ENCODE results near the gene ADAM19. TPM values are rescaled to one million over a fixed set of nuclear protein-coding genes. Genes with fewer than 3 reads are reported as not detected.

ADAM19 gene
- total and polyA plus RNA-seq, 7 experiments from 2014 or later, result 0.10 to 410 (median 0.86) TPM

- DNase-seq (no peak), ATAC-seq (no peak)
- H3K9me3 Mint-ChIP-seq, result no peaks in the 10 kb centered on the region
- intact Hi-C loops (cut with micrococcal nuclease), result no loop called here
- Histone ChIP-seq H3K4me3 (ENCODE audit: low read length) (no peak overlapping the region), H3K4me1 (ENCODE audit: control insufficient read depth in 2 of 2, insufficient read depth in 2 of 2, low read length in 2 of 2) (no peaks in the 10 kb centered on the region), H3K27me3 (ENCODE audit: control insufficient read depth in 2 of 2, insufficient read depth in 2 of 2, low read length in 2 of 2) (no peaks in the 10 kb centered on the region), H3K36me3 (ENCODE audit: control insufficient read depth in 2 of 3, insufficient read depth in 3 of 3, low read length in 3 of 3) (no peaks in the 10 kb centered on the region), H3K27ac (ENCODE audit: low read depth, low read length) (no peak overlapping the region), H3K9me3 (ENCODE audit: control insufficient read depth in 2 of 3, low read length in 3 of 3) (no peaks in the 10 kb centered on the region)
- peaks cover 0 to 2% (median 0%) of the 10 kb centered on the region in 5 donors for H3K36me3 Mint-ChIP-seq
- ChIA-PET POLR2A (no interaction called here), CTCF (no interaction called here)
- H3K4me3 Mint-ChIP-seq, result no peak overlapping the region
- no peak overlapping the region for H3K27ac Mint-ChIP-seq
- H3K27me3 Mint-ChIP-seq, result peaks cover 0 to 3% (median 0%) of the 10 kb centered on the region in 5 donors
- H3K4me1 Mint-ChIP-seq, result peaks cover 0 to 6% (median 0%) of the 10 kb centered on the region in 7 donors
These were observed 123.8 kb downstream of the ADAM19 start for GRCh38 chr5:157451806-157452205.

DNA sequence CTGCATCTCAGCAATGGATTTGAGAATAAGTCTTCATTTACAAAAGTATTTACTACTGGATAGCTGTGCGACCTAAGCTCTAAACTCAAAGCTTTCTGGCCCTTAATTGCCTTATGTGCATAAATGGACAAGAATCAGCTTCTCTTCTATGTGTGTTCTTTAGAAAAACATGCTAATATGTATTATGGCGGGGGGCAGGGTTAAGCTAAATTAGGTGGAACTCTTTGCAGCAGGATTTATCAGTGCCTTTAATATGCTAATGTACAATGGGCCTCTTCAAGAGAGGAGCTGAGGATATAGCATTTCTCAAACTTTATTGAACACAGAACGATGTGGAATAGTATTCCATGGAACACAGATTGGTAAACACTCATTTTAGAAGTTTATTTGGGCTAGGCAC lies 125.6 kb downstream of the ADAM19 start:
- no peak overlapping the region for H3K27ac ChIP-seq (ENCODE audit: low read depth, low read length)
- ChIA-PET POLR2A (no interaction called here), CTCF (no interaction called here)
- Mint-ChIP-seq H3K9me3 (no peaks in the 10 kb centered on the region), H3K4me3 (no peak overlapping the region), H3K4me1 (peaks cover 0 to under 1% (median 0%) of the 10 kb centered on the region in 7 donors), H3K36me3 (peaks cover 0 to 2% (median 0%) of the 10 kb centered on the region in 5 donors), H3K27me3 (peaks cover 0 to 5% (median 0%) of the 10 kb centered on the region in 5 donors), H3K27ac (no peak overlapping the region)
- no peaks in the 10 kb centered on the region for H3K27me3 ChIP-seq (ENCODE audit: control insufficient read depth in 2 of 2, insufficient read depth in 2 of 2, low read length in 2 of 2)
- intact Hi-C loops (cut with micrococcal nuclease), result no loop called here
- H3K4me3 ChIP-seq (ENCODE audit: low read length), result no peak overlapping the region
- ATAC-seq, result no peak
- H3K9me3 ChIP-seq (ENCODE audit: control insufficient read depth in 2 of 3, low read length in 3 of 3), result no peaks in the 10 kb centered on the region
- no peaks in the 10 kb centered on the region for H3K36me3 ChIP-seq (ENCODE audit: control insufficient read depth in 2 of 3, insufficient read depth in 3 of 3, low read length in 3 of 3)
- no peak for DNase-seq
- no peaks in the 10 kb centered on the region for H3K4me1 ChIP-seq (ENCODE audit: control insufficient read depth in 2 of 2, insufficient read depth in 2 of 2, low read length in 2 of 2)

DNA sequence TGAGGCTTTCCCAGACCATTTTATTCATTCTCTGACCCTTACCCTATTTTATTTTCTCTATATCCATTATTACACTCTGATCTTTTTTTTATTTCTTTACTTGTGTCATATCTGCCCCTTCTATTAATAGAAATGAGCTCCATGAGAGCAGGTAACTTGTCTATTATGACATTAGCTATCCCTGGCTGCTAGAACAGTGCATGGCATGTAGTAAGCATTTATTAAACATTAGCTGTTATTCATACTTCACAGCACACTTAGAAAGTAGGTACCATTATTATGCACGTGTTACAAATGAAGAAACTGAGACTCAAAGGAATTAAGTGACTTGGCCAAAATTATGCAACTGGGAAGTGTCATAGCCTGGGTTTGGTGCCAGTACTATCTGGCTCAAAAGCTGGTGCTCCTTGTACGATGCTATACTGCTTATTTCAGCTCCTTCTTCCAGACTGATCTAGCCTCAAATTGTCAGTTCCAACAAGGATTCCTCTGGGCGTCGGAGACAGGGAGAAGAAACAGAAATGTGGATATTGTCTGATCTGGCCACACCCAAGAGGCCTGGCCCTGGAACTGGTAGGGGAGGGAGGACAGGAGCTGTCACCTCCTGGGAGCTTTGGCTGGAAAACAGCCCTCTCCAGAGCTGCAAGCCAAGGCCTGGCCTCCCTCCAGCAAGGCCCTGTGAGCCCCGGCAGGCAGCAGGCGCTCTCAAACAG lies 126.4 kb downstream of the ADAM19 start:
- no peaks in the 10 kb centered on the region for H3K36me3 ChIP-seq (ENCODE audit: control insufficient read depth in 2 of 3, insufficient read depth in 3 of 3, low read length in 3 of 3)

GRCh38 chr5:157447201-157447637 lies 128.4 kb downstream of the ADAM19 start:
- ATAC-seq (no peak), DNase-seq (no peak)
- Histone ChIP-seq H3K27me3 (ENCODE audit: control insufficient read depth in 2 of 2, insufficient read depth in 2 of 2, low read length in 2 of 2) (no peaks in the 10 kb centered on the region), H3K4me3 (ENCODE audit: low read length) (no peak overlapping the region), H3K36me3 (ENCODE audit: control insufficient read depth in 2 of 3, insufficient read depth in 3 of 3, low read length in 3 of 3) (no peaks in the 10 kb centered on the region), H3K27ac (ENCODE audit: low read depth, low read length) (no peak overlapping the region), H3K9me3 (ENCODE audit: control insufficient read depth in 2 of 3, low read length in 3 of 3) (no peaks in the 10 kb centered on the region), H3K4me1 (ENCODE audit: control insufficient read depth in 2 of 2, insufficient read depth in 2 of 2, low read length in 2 of 2) (no peaks in the 10 kb centered on the region)
- peaks cover 0 to 9% (median 0%) of the 10 kb centered on the region in 5 donors for H3K27me3 Mint-ChIP-seq
- intact Hi-C loops (cut with micrococcal nuclease), result no loop called here
- no peaks in the 10 kb centered on the region for H3K4me1 Mint-ChIP-seq
- CTCF ChIA-PET, result interaction anchor here (0.5 kb wide), 1 partner anchor 182 kb away, joined by 7 read pairs; no protein-coding TSS in a partner anchor
- no peak overlapping the region for H3K27ac Mint-ChIP-seq
- peaks cover 0 to 2% (median 0%) of the 10 kb centered on the region in 5 donors for H3K36me3 Mint-ChIP-seq
- POLR2A ChIA-PET, result no interaction called here
- H3K4me3 Mint-ChIP-seq, result no peak overlapping the region
- H3K9me3 Mint-ChIP-seq, result no peaks in the 10 kb centered on the region

More for the DNA sequence above, 126.4 kb downstream of the ADAM19 start:
- ChIA-PET POLR2A (no interaction called here), CTCF (interaction anchor here (0.6 kb wide), 1 partner anchor 1442 kb away, joined by 5 read pairs; no protein-coding TSS in a partner anchor)
- ATAC-seq, result no peak
- H3K36me3 Mint-ChIP-seq, result peaks cover 0 to 2% (median 0%) of the 10 kb centered on the region in 5 donors
- no peak overlapping the region for H3K4me3 ChIP-seq (ENCODE audit: low read length)
- H3K27me3 Mint-ChIP-seq, result peaks cover 0 to 5% (median 0%) of the 10 kb centered on the region in 5 donors
- no peaks in the 10 kb centered on the region for H3K27me3 ChIP-seq (ENCODE audit: control insufficient read depth in 2 of 2, insufficient read depth in 2 of 2, low read length in 2 of 2)
- H3K9me3 ChIP-seq (ENCODE audit: control insufficient read depth in 2 of 3, low read length in 3 of 3), result no peaks in the 10 kb centered on the region
- intact Hi-C loops (cut with micrococcal nuclease), result loop anchor here in 1 of 2 donors (2.0 kb wide), 1 partner anchor 16 kb away; no protein-coding TSS in a partner anchor
- no peak for DNase-seq
- H3K4me1 ChIP-seq (ENCODE audit: control insufficient read depth in 2 of 2, insufficient read depth in 2 of 2, low read length in 2 of 2), result no peaks in the 10 kb centered on the region
- H3K9me3 Mint-ChIP-seq, result no peaks in the 10 kb centered on the region
- H3K4me1 Mint-ChIP-seq, result no peaks in the 10 kb centered on the region
- no peak overlapping the region for H3K27ac Mint-ChIP-seq
- no peak overlapping the region for H3K27ac ChIP-seq (ENCODE audit: low read depth, low read length)
- H3K4me3 Mint-ChIP-seq, result no peak overlapping the region

DNA sequence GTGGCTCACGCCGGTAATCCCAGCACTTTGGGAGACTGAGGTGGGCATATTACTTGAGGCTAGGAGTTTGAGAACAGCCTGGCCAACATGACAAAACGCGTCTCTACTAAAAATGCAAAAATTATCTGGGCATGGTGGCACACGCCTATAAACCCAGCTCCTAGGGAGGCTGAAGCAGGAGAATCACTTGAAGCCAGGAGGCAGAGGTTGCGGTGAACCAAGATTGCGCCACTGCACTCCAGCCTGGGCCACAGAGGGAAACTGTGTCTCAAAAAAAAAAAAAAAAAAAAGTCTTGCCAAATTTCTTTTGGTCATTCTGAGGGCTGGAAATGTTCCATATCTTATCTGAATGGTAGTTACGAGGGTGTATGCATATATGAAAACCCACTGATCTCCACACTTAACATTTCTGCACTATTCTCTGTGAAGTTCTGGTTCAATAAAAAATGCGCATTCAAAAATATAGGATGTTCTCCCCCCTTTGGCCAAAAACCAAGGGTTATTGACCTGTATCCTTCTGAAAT lies 129.1 kb downstream of the ADAM19 start:
- ChIA-PET CTCF (no interaction called here), POLR2A (no interaction called here)
- Mint-ChIP-seq H3K27me3 (peaks cover 0 to 9% (median 0%) of the 10 kb centered on the region in 5 donors), H3K36me3 (no peaks in the 10 kb centered on the region), H3K4me1 (no peaks in the 10 kb centered on the region), H3K9me3 (no peaks in the 10 kb centered on the region), H3K27ac (no peak overlapping the region), H3K4me3 (no peak overlapping the region)
- H3K27me3 ChIP-seq (ENCODE audit: control insufficient read depth in 2 of 2, insufficient read depth in 2 of 2, low read length in 2 of 2), result no peaks in the 10 kb centered on the region
- no peaks in the 10 kb centered on the region for H3K36me3 ChIP-seq (ENCODE audit: control insufficient read depth in 2 of 3, insufficient read depth in 3 of 3, low read length in 3 of 3)
- ATAC-seq, result no peak
- no peaks in the 10 kb centered on the region for H3K4me1 ChIP-seq (ENCODE audit: control insufficient read depth in 2 of 2, insufficient read depth in 2 of 2, low read length in 2 of 2)
- intact Hi-C loops (cut with micrococcal nuclease), result no loop called here
- no peak overlapping the region for H3K27ac ChIP-seq (ENCODE audit: low read depth, low read length)
- no peaks in the 10 kb centered on the region for H3K9me3 ChIP-seq (ENCODE audit: control insufficient read depth in 2 of 3, low read length in 3 of 3)
- H3K4me3 ChIP-seq (ENCODE audit: low read length), result no peak overlapping the region
- DNase-seq, result no peak

GRCh38 chr5:157445745-157446411 lies 129.7 kb downstream of the ADAM19 start:
- no peak overlapping the region for H3K27ac Mint-ChIP-seq
- DNase-seq (no peak), ATAC-seq (no peak)
- POLR2A ChIA-PET, result no interaction called here
- H3K27me3 ChIP-seq (ENCODE audit: control insufficient read depth in 2 of 2, insufficient read depth in 2 of 2, low read length in 2 of 2), result no peaks in the 10 kb centered on the region
- H3K4me3 Mint-ChIP-seq, result no peak overlapping the region
- intact Hi-C loops (cut with micrococcal nuclease), result no loop called here
- CTCF ChIA-PET, result no interaction called here
- no peaks in the 10 kb centered on the region for H3K36me3 ChIP-seq (ENCODE audit: control insufficient read depth in 2 of 3, insufficient read depth in 3 of 3, low read length in 3 of 3)
- H3K9me3 Mint-ChIP-seq, result no peaks in the 10 kb centered on the region
- no peaks in the 10 kb centered on the region for H3K4me1 ChIP-seq (ENCODE audit: control insufficient read depth in 2 of 2, insufficient read depth in 2 of 2, low read length in 2 of 2)
- no peaks in the 10 kb centered on the region for H3K36me3 Mint-ChIP-seq
- H3K27me3 Mint-ChIP-seq, result peaks cover 0 to 9% (median 0%) of the 10 kb centered on the region in 5 donors
- H3K9me3 ChIP-seq (ENCODE audit: control insufficient read depth in 2 of 3, low read length in 3 of 3), result no peaks in the 10 kb centered on the region
- no peak overlapping the region for H3K4me3 ChIP-seq (ENCODE audit: low read length)
- no peaks in the 10 kb centered on the region for H3K4me1 Mint-ChIP-seq
- H3K27ac ChIP-seq (ENCODE audit: low read depth, low read length), result no peak overlapping the region
